HEK293 (cell line): ENCODE measurements around the gene SEMG1.

Source experiments
- CTCF ChIP-seq: fragments of 450-650 bp; formaldehyde crosslinking; IDR thresholded peaks from 2 replicates; pipeline ENCODE4 v1.5.1; 2016; ENCODE audit warnings: missing biosample characterization, missing genetic modification characterization
- KLF16 ChIP-seq: fragments of 450-650 bp; formaldehyde crosslinking; IDR thresholded peaks from 2 replicates; pipeline ENCODE4 v1.5.1; 2017; ENCODE audit warnings: missing biosample characterization, missing genetic modification characterization
- MZF1 ChIP-seq: fragments of 450-650 bp; formaldehyde crosslinking; IDR thresholded peaks from 2 replicates; pipeline ENCODE4 v1.5.1; 2017; ENCODE audit warnings: missing biosample characterization, missing genetic modification characterization, borderline replicate concordance
- SCRT2 ChIP-seq: fragments of 450-650 bp; formaldehyde crosslinking; IDR thresholded peaks from 2 replicates; pipeline ENCODE4 v1.5.1; 2016; ENCODE audit warnings: missing biosample characterization, missing genetic modification characterization
- ZNF121 ChIP-seq: fragments of 450-650 bp; formaldehyde crosslinking; IDR thresholded peaks from 2 replicates; pipeline ENCODE4 v1.5.1; 2016; ENCODE audit warnings: missing biosample characterization, missing genetic modification characterization
- ZNF324 ChIP-seq: fragments of 450-650 bp; formaldehyde crosslinking; IDR thresholded peaks from 2 replicates; pipeline ENCODE4 v1.5.1; 2016; ENCODE audit warnings: missing biosample characterization, missing genetic modification characterization
- ZNF335 ChIP-seq: fragments of 450-650 bp; formaldehyde crosslinking; conservative IDR thresholded peaks from 2 replicates; pipeline ENCODE4 v1.5.1; 2016; ENCODE audit warnings: missing biosample characterization, missing genetic modification characterization
- ZNF629 ChIP-seq: fragments of 450-650 bp; formaldehyde crosslinking; IDR thresholded peaks from 2 replicates; pipeline ENCODE4 v1.5.1; 2017; ENCODE audit warnings: missing biosample characterization, missing genetic modification characterization
- ZNF707 ChIP-seq: fragments of 450-650 bp; formaldehyde crosslinking; IDR thresholded peaks from 2 replicates; pipeline ENCODE4 v1.5.1; 2016; ENCODE audit warnings: missing biosample characterization, missing genetic modification characterization
- ZNF837 ChIP-seq: fragments of 450-650 bp; formaldehyde crosslinking; IDR thresholded peaks from 2 replicates; pipeline ENCODE4 v1.5.1; 2016; ENCODE audit warnings: missing biosample characterization, missing genetic modification characterization

DNA sequence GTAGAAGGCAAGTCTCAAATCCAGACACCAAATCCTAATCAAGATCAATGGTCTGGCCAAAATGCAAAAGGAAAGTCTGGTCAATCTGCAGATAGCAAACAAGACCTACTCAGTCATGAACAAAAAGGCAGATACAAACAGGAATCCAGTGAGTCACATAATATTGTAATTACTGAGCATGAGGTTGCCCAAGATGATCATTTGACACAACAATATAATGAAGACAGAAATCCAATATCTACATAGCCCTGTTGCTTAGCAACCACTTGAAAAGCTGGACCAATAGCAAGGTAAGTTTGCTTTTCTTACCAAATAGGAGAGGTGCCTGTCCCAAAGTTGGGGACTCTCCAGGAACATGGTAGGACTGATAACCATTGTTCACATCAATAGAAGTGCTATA is 16.3 kb downstream of the SEMG1 start:
- no peak for TF ChIP-seq ZNF629 (tag by site-specific recombination)
- TF ChIP-seq KLF16 (tag by site-specific recombination): no peak
- no peak for TF ChIP-seq ZNF324 (tag by site-specific recombination)
- TF ChIP-seq MZF1: no peak
- no peak for TF ChIP-seq ZNF707 (tag by site-specific recombination)
- no peak for TF ChIP-seq CTCF (tag by site-specific recombination)
- no peak for TF ChIP-seq ZNF121 (tag by site-specific recombination)
- no peak for TF ChIP-seq ZNF837 (tag by site-specific recombination)
- no peak for TF ChIP-seq SCRT2
- TF ChIP-seq ZNF335 (tag by site-specific recombination): no peak
